ENCODE results near the gene TMCO4. TPM values are rescaled to one million over a fixed set of nuclear protein-coding genes. Genes with fewer than 3 reads are reported as not detected.

The TMCO4 gene
- total and polyA plus RNA-seq, 2 of the 8 experiments (the other 6 are each of a cell fraction or from before 2014, with no cell fraction given) = 3.0 to 3.1 TPM

- TF ChIP-seq EZH2 (IDR thresholded peaks at IDR 0.05; ENCODE audit: low read depth, low read length, severe bottlenecking) (no peak), POU5F1 (IDR thresholded peaks at IDR 0.05; ENCODE audit: low read depth, low read length) (0 out of 2 replicates have a peak, but pooled peaks have one; percentile 58), TBP (IDR thresholded peaks at IDR 0.05; ENCODE audit: low read depth, low read length) (no peak), POLR2A (IDR thresholded peaks at IDR 0.05; ENCODE audit: control extremely low read depth in 1 of 2, low read depth in 2 of 2, low read length in 2 of 2) (0 out of 3 replicates have a peak, but pooled peaks of 1 of the 2 experiments have one; percentile 20), ASH2L (IDR thresholded peaks at IDR 0.05; ENCODE audit: low read length) (peak; percentile 68), RBBP5 (IDR thresholded peaks at IDR 0.05; ENCODE audit: borderline replicate concordance, low read depth, low read length) (peak; percentile 92; the same call in 1 of the 2 replicates), SP1 (IDR thresholded peaks at IDR 0.05; ENCODE audit: low read depth, low read length) (peak; percentile 90), CHD1 (IDR thresholded peaks at IDR 0.05; ENCODE audit: low read depth, low read length) (no peak)
These were observed 12.7 kb downstream of the TMCO4 start (continued) for GRCh38 chr1:19786988-19787423.

Measured in H1 (cell line).